K562 (cell line): ENCODE data around the gene POGZ. TPM values are rescaled to one million over a fixed set of nuclear protein-coding genes. Genes with fewer than 3 reads are reported as not detected.

Experiments
- CREB3L1 ChIP-seq: fragments of 450-650 bp; IDR thresholded peaks from 2 replicates; pipeline ENCODE4 v1.6.1; 2014; ENCODE audit warnings: low read depth, mild to moderate bottlenecking, moderate library complexity, borderline replicate concordance
- GATAD2A ChIP-seq: fragments of 450-650 bp; IDR thresholded peaks from 2 replicates; pipeline ENCODE4 v1.6.1; 2017
- MGA ChIP-seq: fragments of 450-650 bp; IDR thresholded peaks from 2 replicates; pipeline ENCODE4 v1.6.1; 2016; ENCODE audit warnings: mild to moderate bottlenecking, moderate library complexity
- MTA1 ChIP-seq: fragments of 450-650 bp; IDR thresholded peaks from 2 replicates; pipeline ENCODE4 v1.6.1; 2017; ENCODE audit warnings: borderline replicate concordance
- ZNF324 ChIP-seq: fragments of 250-450 bp; sonication (Bioruptor Pico); IDR thresholded peaks from 2 replicates; pipeline ENCODE4 v1.4.0; 2020; ENCODE audit warnings: mild to moderate bottlenecking
- polyA plus RNA-seq, 8 experiments: library from polyadenylated mRNA; depleted of rRNA in 4 of 8; stranded (reverse) in 5 of 8; unstranded in 3 of 8; fragments of >200 nt; fragmentation: Nextera tagmentation in 2 of 8; fragmentation: Illumina TruSeq in 1 of 8; extraction: Ambion mirVana in 2 of 8; extraction: Trizol in 1 of 8; gene quantifications; 2 replicates each; pipeline versions ENCODE4 v1.2.1 to v1.2.3, GENCODE V29; 2011 to 2014; ENCODE audit warnings: inconsistent platforms in 1 of 8, missing spikeins in 1 of 8
- total RNA-seq, 7 experiments: library from RNA; depleted of rRNA in 6 of 7; stranded (reverse); fragments of >200 nt in 6 of 7; fragmentation: Illumina TruSeq in 2 of 7; extraction: Trizol in 2 of 7; gene quantifications; 2 replicates each; pipeline versions ENCODE4 v1.2.1 to v1.2.3, GENCODE V29; 2011 to 2021; ENCODE audit warnings: low replicate concordance in 1 of 7

POGZ gene
- total and polyA plus RNA-seq, 9 of the 15 experiments (the other 6 are each of a cell fraction or from before 2014, with no cell fraction given), result 9.4 to 40.6 (median 21.6) TPM

GRCh38 chr1:151368393-151369301 lies 90.6 kb downstream of the POGZ start (continued):
- TF ChIP-seq MGA (no peak), CREB3L1 (no peak), MTA1 (no peak), ZNF324 (CRISPR knock-in tag) (no peak), GATAD2A (no peak)
